Adrenal gland (tissue), 12 donors: Measurements from ENCODE around the gene RNASE12. TPM values are rescaled to one million over a fixed set of nuclear protein-coding genes. Genes with fewer than 3 reads are reported as not detected.
"Not testable (repeated sequence)": the region's sequence is repeated elsewhere in the genome, so short reads cannot be mapped to it uniquely, and the experiment has no call there.

Experiments used
- DNase-seq, 7 donors: peaks; one replicate each; pipeline ENCODE4 v3.0.0-alpha.2; 2019 to 2020
- H3K27ac ChIP-seq, 5 donors: fragments of 200-600 bp; sonication (generic) in 4 of 5; 1 replicate in 3 of 5; 2 replicates in 2 of 5; pipeline versions ENCODE4 v1.5.1 to v1.8.0; 2016 to 2020; ENCODE audit warnings: mild to moderate bottlenecking in 1 of 5
- H3K27me3 ChIP-seq: fragments of 200-600 bp; 2 replicates; pipeline ENCODE4 v1.8.0; 2021
- H3K36me3 ChIP-seq, 2 donors: fragments of 200-600 bp; replicated peaks in 1 of 2; 1 replicate in 1 of 2; 2 replicates in 1 of 2; pipeline versions ENCODE4 v1.5.1 to v1.8.0; 2018 to 2022
- H3K4me1 ChIP-seq, 2 donors: fragments of 200-600 bp; replicated peaks in 1 of 2; 1 replicate in 1 of 2; 2 replicates in 1 of 2; pipeline versions ENCODE4 v1.5.1 to v1.8.0; 2018 to 2021
- H3K4me3 ChIP-seq, 4 donors: fragments of 200-600 bp; sonication (generic) in 3 of 4; one replicate each; pipeline ENCODE4 v1.5.1; 2016 to 2018
- H3K9me3 ChIP-seq, 3 donors: fragments of 200-600 bp; sonication (generic) in 1 of 3; replicated peaks in 1 of 3; 1 replicate in 2 of 3; 2 replicates in 1 of 3; pipeline versions ENCODE4 v1.5.1 to v1.8.0; 2016 to 2021
- CTCF ChIP-seq, 6 experiments: fragments of 450-650 bp in 4 of 6; fragments of 200-600 bp in 2 of 6; sonication (generic) in 1 of 6; IDR thresholded peaks; 1 replicate in 5 of 6; 2 replicates in 1 of 6; pipeline versions ENCODE4 v1.5.1 to v1.8.0; 2016 to 2021; ENCODE audit warnings: antibody characterized with exemption in 6 of 6, mild to moderate bottlenecking in 2 of 6, moderate library complexity in 1 of 6
- POLR2A ChIP-seq, 2 donors: fragments of 450-650 bp; IDR thresholded peaks; one replicate each; pipeline ENCODE4 v1.6.1; 2017; ENCODE audit warnings: antibody characterized with exemption in 2 of 2, mild to moderate bottlenecking in 2 of 2, moderate library complexity in 1 of 2
- WGBS, 4 donors: extraction: QIAGEN DNeasy Blood & Tissue Kit in 2 of 4; methylation state at CpG; one replicate each; pipeline versions ENCODE4 v1.1.5 to v1.1.7; 2013 to 2017; 5-methylcytosine and 5-hydroxymethylcytosine counted together
- intact Hi-C, 2 donors: fragments of 100-400 bp; cut with DNase I; formaldehyde crosslinking; loops; one replicate each; pipeline versions ENCODE4 v1.14.1 to v1.15.0; 2022 to 2023
- polyA plus RNA-seq, 3 donors: library from polyadenylated mRNA; stranded (reverse); fragments of 200-250 nt in 2 of 3; fragments of 350-450 nt in 1 of 3; fragmentation: Illumina TruSeq in 1 of 3; extraction: RNeasy Lipid Tissue Mini Kit (QIAGEN cat#74804) in 1 of 3; gene quantifications; one replicate each; pipeline ENCODE4 v1.2.3, GENCODE V29; 2013 to 2014
- total RNA-seq, 9 donors: library from RNA; depleted of rRNA in 4 of 9; stranded (reverse); fragments of >200 nt in 4 of 9; fragments of 120-200 nt in 1 of 9; fragmentation: NEBNext Ultra II Directional in 1 of 9; extraction: Animal tissue kit (Norgen Biotek cat#: 25700) in 1 of 9; gene quantifications; one replicate each; pipeline versions ENCODE4 v1.1.0 to v1.2.4, GENCODE V29; 2013 to 2023
- donor health status: healthy with polysubstance abuse.
- donor health status: Bipolar disorder and iron deficiency.
- donor health status: DM: yes; HTN: yes; CAD: no.
- donor health status: DM: no; HTN: no; CAD: no.
- donor health status: DM: no; HTN: no; CAD: no.
- donor health status: DM: yes; HTN: yes; CAD: no.

Gene RNASE12
- total and polyA plus RNA-seq, 12 donors = not detected

- WGBS, 4 donors = 69 to 79% (median 73%) methylated on average over 14 of the region's 14 CpGs
- no peak for TF ChIP-seq POLR2A (IDR thresholded peaks at IDR 0.05)
- TF ChIP-seq CTCF (IDR thresholded peaks at IDR 0.05) = no peak
- no peaks in the 10 kb centered on the region for H3K27me3 ChIP-seq
- H3K36me3 ChIP-seq = no peaks in the 10 kb centered on the region
- no peaks in the 10 kb centered on the region for H3K9me3 ChIP-seq
- no peaks in the 10 kb centered on the region for H3K4me1 ChIP-seq
- H3K27ac ChIP-seq = no peak overlapping the region
- no peak for DNase-seq
- intact Hi-C loops = no loop called here
- H3K4me3 ChIP-seq = no peak overlapping the region
Measured at GRCh38 chr14:20578784-20579502, 12.2 kb downstream of the RNASE12 start.

DNA sequence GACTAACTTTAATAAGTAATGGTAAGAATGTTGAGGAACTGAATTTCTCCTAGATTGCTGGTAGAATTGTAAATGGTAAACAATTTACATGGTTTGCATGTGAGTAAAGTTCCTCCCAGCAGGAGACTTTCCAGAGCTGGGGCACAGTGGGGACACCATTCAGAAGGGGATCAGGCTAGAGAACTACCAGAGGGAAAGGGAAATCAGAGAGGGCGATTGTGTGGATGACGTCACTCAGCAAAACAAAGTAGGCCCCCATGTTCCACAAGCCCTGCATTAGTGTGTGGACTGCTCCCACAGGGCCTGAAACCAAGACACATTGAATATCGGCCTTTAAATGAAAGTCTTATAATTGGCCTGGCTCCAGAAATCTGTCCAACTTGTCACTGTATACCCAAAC is 12.9 kb downstream of the RNASE12 start:
- intact Hi-C loops = no loop called here
- Histone ChIP-seq H3K27ac (no peak overlapping the region), H3K4me3 (no peak overlapping the region), H3K4me1 (no peaks in the 10 kb centered on the region), H3K9me3 (no peaks in the 10 kb centered on the region), H3K36me3 (no peaks in the 10 kb centered on the region), H3K27me3 (no peaks in the 10 kb centered on the region)
- 66 to 77% (median 75%) methylated on average over 3 of the region's 3 CpGs for WGBS, 4 donors
- TF ChIP-seq CTCF (IDR thresholded peaks at IDR 0.05) (no peak), POLR2A (IDR thresholded peaks at IDR 0.05) (no peak)
- no peak for DNase-seq

DNA sequence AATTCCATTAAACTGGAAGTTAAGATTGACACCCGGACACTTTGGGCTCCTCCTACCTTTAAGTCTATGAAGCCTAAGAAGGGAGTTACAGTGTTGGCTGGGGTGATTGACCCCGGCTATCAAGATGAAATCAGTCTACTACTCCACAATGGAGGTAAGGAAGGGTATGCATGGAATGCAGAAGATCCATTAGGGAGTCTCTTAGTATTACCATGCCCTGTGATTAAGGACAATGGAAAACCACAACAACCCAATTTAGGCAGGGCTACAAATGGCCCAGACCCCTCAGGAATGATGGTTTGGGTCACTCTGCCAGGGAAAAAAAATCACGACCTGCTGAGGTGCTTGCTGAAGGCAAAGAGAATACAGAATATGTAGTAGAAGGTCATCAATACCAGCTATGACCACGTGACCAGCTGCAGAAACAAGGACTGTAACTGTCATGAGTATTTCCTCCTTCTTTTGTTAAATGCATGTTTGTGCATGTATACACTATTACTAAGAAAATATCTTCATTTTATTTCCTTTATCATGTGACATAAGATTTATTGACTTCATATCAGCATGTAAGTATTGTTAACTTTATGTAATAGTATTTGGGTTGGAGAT is 18.7 kb downstream of the RNASE12 start:
- 57 to 76% (median 70%) methylated on average over 4 of the region's 4 CpGs for WGBS, 4 donors

DNA sequence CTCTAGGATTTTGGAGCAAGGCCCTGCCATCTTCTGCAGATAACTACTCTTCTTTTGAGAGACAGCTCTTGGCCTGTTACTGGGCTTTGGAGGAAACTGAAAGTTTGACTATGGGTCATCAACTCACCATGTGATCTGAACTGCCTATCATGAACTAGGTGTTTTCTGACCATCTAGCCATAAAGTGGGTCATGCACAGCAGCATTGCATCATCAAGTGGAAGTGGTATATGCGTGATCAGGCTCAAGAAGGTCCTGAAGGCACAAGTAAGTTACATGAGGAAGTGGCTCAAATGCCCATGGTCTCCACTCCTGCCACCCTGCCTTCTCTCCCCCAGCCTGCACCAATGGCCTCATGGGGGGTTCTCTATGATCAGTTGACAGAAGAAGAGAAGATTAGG is 20.5 kb downstream of the RNASE12 start:
- H3K9me3 ChIP-seq = peaks cover 0 to 13% (median 0%) of the 10 kb centered on the region in 3 donors
- H3K27ac ChIP-seq, intact Hi-C loops, H3K27me3 ChIP-seq, DNase-seq, H3K36me3 ChIP-seq, H3K4me1 ChIP-seq, H3K4me3 ChIP-seq: not testable (repeated sequence)
- WGBS, 4 donors = 67 to 91% (median 71%) methylated on average over 1 of the region's 1 CpG

More for the DNA sequence above, 18.7 kb downstream of the RNASE12 start:
- H3K4me3 ChIP-seq, H3K4me1 ChIP-seq, H3K36me3 ChIP-seq, H3K27me3 ChIP-seq, intact Hi-C loops, DNase-seq, H3K27ac ChIP-seq: not testable (repeated sequence)
- peaks cover 0 to 13% (median 0%) of the 10 kb centered on the region in 3 donors for H3K9me3 ChIP-seq

GRCh38 chr14:20569865-20570264 is 21.3 kb downstream of the RNASE12 start:
- 77 to 91% (median 80%) methylated on average over 2 of the region's 2 CpGs for WGBS, 4 donors
- intact Hi-C loops, H3K27me3 ChIP-seq, H3K36me3 ChIP-seq, DNase-seq, H3K4me1 ChIP-seq, H3K27ac ChIP-seq, H3K4me3 ChIP-seq: not testable (repeated sequence)
- peaks cover 0 to 13% (median 0%) of the 10 kb centered on the region in 3 donors for H3K9me3 ChIP-seq

- Histone ChIP-seq H3K27ac (no peak overlapping the region), H3K9me3 (peaks cover 0 to 13% (median 0%) of the 10 kb centered on the region in 3 donors), H3K4me1 (no peaks in the 10 kb centered on the region), H3K4me3 (no peak overlapping the region), H3K27me3 (no peaks in the 10 kb centered on the region), H3K36me3 (no peaks in the 10 kb centered on the region)
- intact Hi-C loops = no loop called here
- TF ChIP-seq POLR2A (IDR thresholded peaks at IDR 0.05) (no peak), CTCF (IDR thresholded peaks at IDR 0.05) (no peak)
- no peak for DNase-seq
Measured at GRCh38 chr14:20569066-20569465, 22.1 kb downstream of the RNASE12 start.
